ENCODE results near the gene FBXW8.

Gene FBXW8

GRCh38 chr12:116941188-116941587, 30.4 kb downstream of the FBXW8 start:
- H3K4me3 ChIP-seq (ENCODE audit: low read depth, low read length), result no peak overlapping the region
- H3K36me3 ChIP-seq (ENCODE audit: control insufficient read depth, insufficient read depth, low read length), result peaks cover 14% of the 10 kb centered on the region
- peaks cover 4% of the 10 kb centered on the region; the same call in 1 of the 2 replicates for H3K9me3 ChIP-seq (ENCODE audit: control insufficient read depth, insufficient read depth, low read length)
- no peak overlapping the region for H3K9ac ChIP-seq (ENCODE audit: low read depth, low read length)
- H3K4me1 ChIP-seq (ENCODE audit: control insufficient read depth, insufficient read depth, low read length), result no peaks in the 10 kb centered on the region
- no peaks in the 10 kb centered on the region for H3K27me3 ChIP-seq (ENCODE audit: control insufficient read depth, insufficient read depth, low read length)
- no peak overlapping the region for H3K27ac ChIP-seq (ENCODE audit: low read depth, low read length)

GRCh38 chr12:116943419-116944372, 32.9 kb downstream of the FBXW8 start:
- Histone ChIP-seq H3K27ac (ENCODE audit: low read depth, low read length) (no peak overlapping the region), H3K4me3 (ENCODE audit: low read depth, low read length) (no peak overlapping the region), H3K36me3 (ENCODE audit: control insufficient read depth, insufficient read depth, low read length) (peaks cover 27% of the 10 kb centered on the region), H3K27me3 (ENCODE audit: control insufficient read depth, insufficient read depth, low read length) (no peaks in the 10 kb centered on the region), H3K9me3 (ENCODE audit: control insufficient read depth, insufficient read depth, low read length) (peaks cover 4% of the 10 kb centered on the region; the same call in 1 of the 2 replicates), H3K9ac (ENCODE audit: low read depth, low read length) (no peak overlapping the region), H3K4me1 (ENCODE audit: control insufficient read depth, insufficient read depth, low read length) (no peaks in the 10 kb centered on the region)

- Histone ChIP-seq H3K9ac (ENCODE audit: low read depth, low read length) (no peak overlapping the region), H3K4me3 (ENCODE audit: low read depth, low read length) (no peak overlapping the region), H3K36me3 (ENCODE audit: control insufficient read depth, insufficient read depth, low read length) (peaks cover 39% of the 10 kb centered on the region), H3K4me1 (ENCODE audit: control insufficient read depth, insufficient read depth, low read length) (no peaks in the 10 kb centered on the region), H3K9me3 (ENCODE audit: control insufficient read depth, insufficient read depth, low read length) (peaks cover 4% of the 10 kb centered on the region; the same call in 1 of the 2 replicates), H3K27ac (ENCODE audit: low read depth, low read length) (no peak overlapping the region), H3K27me3 (ENCODE audit: control insufficient read depth, insufficient read depth, low read length) (no peaks in the 10 kb centered on the region)
Observed at GRCh38 chr12:116945886-116946550, 35.3 kb downstream of the FBXW8 start.

- Histone ChIP-seq H3K9ac (ENCODE audit: low read depth, low read length) (no peak overlapping the region), H3K27ac (ENCODE audit: low read depth, low read length) (no peak overlapping the region), H3K36me3 (ENCODE audit: control insufficient read depth, insufficient read depth, low read length) (peaks cover 47% of the 10 kb centered on the region), H3K27me3 (ENCODE audit: control insufficient read depth, insufficient read depth, low read length) (no peaks in the 10 kb centered on the region), H3K9me3 (ENCODE audit: control insufficient read depth, insufficient read depth, low read length) (peaks cover under 1% of the 10 kb centered on the region; the same call in 1 of the 2 replicates), H3K4me3 (ENCODE audit: low read depth, low read length) (no peak overlapping the region), H3K4me1 (ENCODE audit: control insufficient read depth, insufficient read depth, low read length) (no peaks in the 10 kb centered on the region)
Observed at GRCh38 chr12:116948298-116948697, 37.5 kb downstream of the FBXW8 start.

- H3K4me3 ChIP-seq (ENCODE audit: low read depth, low read length), result no peak overlapping the region
- peaks cover 40% of the 10 kb centered on the region for H3K36me3 ChIP-seq (ENCODE audit: control insufficient read depth, insufficient read depth, low read length)
- no peak overlapping the region for H3K9ac ChIP-seq (ENCODE audit: low read depth, low read length)
- H3K9me3 ChIP-seq (ENCODE audit: control insufficient read depth, insufficient read depth, low read length), result no peaks in the 10 kb centered on the region
- H3K27me3 ChIP-seq (ENCODE audit: control insufficient read depth, insufficient read depth, low read length), result no peaks in the 10 kb centered on the region
- H3K4me1 ChIP-seq (ENCODE audit: control insufficient read depth, insufficient read depth, low read length), result no peaks in the 10 kb centered on the region
- H3K27ac ChIP-seq (ENCODE audit: low read depth, low read length), result no peak overlapping the region
Observed at GRCh38 chr12:116950628-116951325, 40.0 kb downstream of the FBXW8 start.

- H3K36me3 ChIP-seq (ENCODE audit: control insufficient read depth, insufficient read depth, low read length), result peaks cover 11% of the 10 kb centered on the region
- H3K27ac ChIP-seq (ENCODE audit: low read depth, low read length), result no peak overlapping the region
- H3K9ac ChIP-seq (ENCODE audit: low read depth, low read length), result no peak overlapping the region
- H3K27me3 ChIP-seq (ENCODE audit: control insufficient read depth, insufficient read depth, low read length), result no peaks in the 10 kb centered on the region
- H3K4me3 ChIP-seq (ENCODE audit: low read depth, low read length), result no peak overlapping the region
- no peaks in the 10 kb centered on the region for H3K4me1 ChIP-seq (ENCODE audit: control insufficient read depth, insufficient read depth, low read length)
- H3K9me3 ChIP-seq (ENCODE audit: control insufficient read depth, insufficient read depth, low read length), result no peaks in the 10 kb centered on the region
Observed at GRCh38 chr12:116954710-116955381, 44.1 kb downstream of the FBXW8 start.

GRCh38 chr12:116955382-116956021, 44.8 kb downstream of the FBXW8 start:
- Histone ChIP-seq H3K36me3 (ENCODE audit: control insufficient read depth, insufficient read depth, low read length) (peaks cover 8% of the 10 kb centered on the region; the same call in 1 of the 2 replicates), H3K4me1 (ENCODE audit: control insufficient read depth, insufficient read depth, low read length) (no peaks in the 10 kb centered on the region), H3K27me3 (ENCODE audit: control insufficient read depth, insufficient read depth, low read length) (no peaks in the 10 kb centered on the region), H3K27ac (ENCODE audit: low read depth, low read length) (no peak overlapping the region), H3K4me3 (ENCODE audit: low read depth, low read length) (no peak overlapping the region), H3K9ac (ENCODE audit: low read depth, low read length) (no peak overlapping the region), H3K9me3 (ENCODE audit: control insufficient read depth, insufficient read depth, low read length) (no peaks in the 10 kb centered on the region)

- Histone ChIP-seq H3K27ac (ENCODE audit: low read depth, low read length) (no peak overlapping the region), H3K36me3 (ENCODE audit: control insufficient read depth, insufficient read depth, low read length) (no peaks in the 10 kb centered on the region), H3K4me1 (ENCODE audit: control insufficient read depth, insufficient read depth, low read length) (0 out of 2 replicates have a peak, but pooled peaks cover 3% of the 10 kb centered on the region), H3K27me3 (ENCODE audit: control insufficient read depth, insufficient read depth, low read length) (no peaks in the 10 kb centered on the region), H3K4me3 (ENCODE audit: low read depth, low read length) (no peak overlapping the region), H3K9me3 (ENCODE audit: control insufficient read depth, insufficient read depth, low read length) (no peaks in the 10 kb centered on the region), H3K9ac (ENCODE audit: low read depth, low read length) (no peak overlapping the region)
Observed at GRCh38 chr12:116958402-116959197, 47.9 kb downstream of the FBXW8 start.

GRCh38 chr12:116959198-116959460, 48.4 kb downstream of the FBXW8 start:
- 0 out of 2 replicates have a peak, but pooled peaks cover 3% of the 10 kb centered on the region for H3K4me1 ChIP-seq (ENCODE audit: control insufficient read depth, insufficient read depth, low read length)

More at GRCh38 chr12:116959198-116959460, 48.4 kb downstream of the FBXW8 start:
- no peaks in the 10 kb centered on the region for H3K27me3 ChIP-seq (ENCODE audit: control insufficient read depth, insufficient read depth, low read length)
- no peak overlapping the region for H3K4me3 ChIP-seq (ENCODE audit: low read depth, low read length)
- no peaks in the 10 kb centered on the region for H3K9me3 ChIP-seq (ENCODE audit: control insufficient read depth, insufficient read depth, low read length)
- no peak overlapping the region for H3K9ac ChIP-seq (ENCODE audit: low read depth, low read length)
- no peak overlapping the region for H3K27ac ChIP-seq (ENCODE audit: low read depth, low read length)
- no peaks in the 10 kb centered on the region for H3K36me3 ChIP-seq (ENCODE audit: control insufficient read depth, insufficient read depth, low read length)

Measured in HUES48 (cell line).